ENCODE results near the gene ADIRF.

DNA sequence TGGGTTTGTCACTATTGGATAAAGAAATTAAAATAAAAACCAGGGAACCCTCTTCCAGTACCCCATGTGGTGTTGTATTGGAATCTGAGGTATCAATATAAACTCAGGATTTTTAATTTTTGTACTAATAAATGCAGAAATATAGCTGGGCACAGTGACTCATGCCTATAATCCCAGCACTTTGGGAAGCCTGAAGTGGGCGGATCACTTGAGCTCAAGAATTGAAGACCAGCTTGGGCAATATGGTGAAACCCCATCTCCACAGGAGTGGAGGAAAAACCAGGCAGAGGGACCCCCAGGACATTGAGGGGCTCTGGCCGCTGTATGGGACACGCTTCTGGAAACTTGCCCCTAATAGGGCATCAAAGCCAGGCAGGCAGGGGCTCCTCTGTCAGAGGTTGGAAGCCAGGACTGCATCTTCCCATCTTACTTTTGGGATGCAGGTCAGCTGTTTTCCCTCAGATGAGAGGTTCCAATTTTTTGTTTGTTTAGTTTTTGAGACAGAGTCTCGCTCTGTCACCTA is 11.1 kb downstream of the ADIRF start:
- TF ChIP-seq, protein P1, sequence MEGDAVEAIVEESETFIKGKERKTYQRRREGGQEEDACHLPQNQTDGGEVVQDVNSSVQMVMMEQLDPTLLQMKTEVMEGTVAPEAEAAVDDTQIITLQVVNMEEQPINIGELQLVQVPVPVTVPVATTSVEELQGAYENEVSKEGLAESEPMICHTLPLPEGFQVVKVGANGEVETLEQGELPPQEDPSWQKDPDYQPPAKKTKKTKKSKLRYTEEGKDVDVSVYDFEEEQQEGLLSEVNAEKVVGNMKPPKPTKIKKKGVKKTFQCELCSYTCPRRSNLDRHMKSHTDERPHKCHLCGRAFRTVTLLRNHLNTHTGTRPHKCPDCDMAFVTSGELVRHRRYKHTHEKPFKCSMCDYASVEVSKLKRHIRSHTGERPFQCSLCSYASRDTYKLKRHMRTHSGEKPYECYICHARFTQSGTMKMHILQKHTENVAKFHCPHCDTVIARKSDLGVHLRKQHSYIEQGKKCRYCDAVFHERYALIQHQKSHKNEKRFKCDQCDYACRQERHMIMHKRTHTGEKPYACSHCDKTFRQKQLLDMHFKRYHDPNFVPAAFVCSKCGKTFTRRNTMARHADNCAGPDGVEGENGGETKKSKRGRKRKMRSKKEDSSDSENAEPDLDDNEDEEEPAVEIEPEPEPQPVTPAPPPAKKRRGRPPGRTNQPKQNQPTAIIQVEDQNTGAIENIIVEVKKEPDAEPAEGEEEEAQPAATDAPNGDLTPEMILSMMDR (IDR thresholded peaks at IDR 0.05): no peak
- no peak for TF ChIP-seq POLR2A (IDR thresholded peaks at IDR 0.05)
